Prostate gland (tissue), 2 donors: ENCODE measurements around the gene SELENOK.

Experiments
- POLR2A ChIP-seq: fragments of 450-650 bp; IDR thresholded peaks from one replicate; pipeline ENCODE4 v1.6.1; 2016; ENCODE audit warnings: antibody characterized with exemption, mild to moderate bottlenecking
- POLR2AphosphoS5 ChIP-seq: sonication (generic); formaldehyde crosslinking; IDR thresholded peaks from one replicate; pipeline ENCODE4 v1.6.1; 2017; ENCODE audit warnings: antibody characterized with exemption
- TF ChIP-seq, protein P1 (sequence below), 4 experiments: fragments of 200-600 bp in 2 of 4; fragments of 450-650 bp in 2 of 4; sonication (generic) in 2 of 4; IDR thresholded peaks; 1 replicate in 3 of 4; 2 replicates in 1 of 4; pipeline ENCODE4 v1.5.1; 2016 to 2019; ENCODE audit warnings: antibody characterized with exemption in 4 of 4, mild to moderate bottlenecking in 2 of 4, moderate library complexity in 2 of 4

GRCh38 chr3:53858096-53858741, 33.4 kb downstream of the SELENOK start:
- TF ChIP-seq, protein P1, sequence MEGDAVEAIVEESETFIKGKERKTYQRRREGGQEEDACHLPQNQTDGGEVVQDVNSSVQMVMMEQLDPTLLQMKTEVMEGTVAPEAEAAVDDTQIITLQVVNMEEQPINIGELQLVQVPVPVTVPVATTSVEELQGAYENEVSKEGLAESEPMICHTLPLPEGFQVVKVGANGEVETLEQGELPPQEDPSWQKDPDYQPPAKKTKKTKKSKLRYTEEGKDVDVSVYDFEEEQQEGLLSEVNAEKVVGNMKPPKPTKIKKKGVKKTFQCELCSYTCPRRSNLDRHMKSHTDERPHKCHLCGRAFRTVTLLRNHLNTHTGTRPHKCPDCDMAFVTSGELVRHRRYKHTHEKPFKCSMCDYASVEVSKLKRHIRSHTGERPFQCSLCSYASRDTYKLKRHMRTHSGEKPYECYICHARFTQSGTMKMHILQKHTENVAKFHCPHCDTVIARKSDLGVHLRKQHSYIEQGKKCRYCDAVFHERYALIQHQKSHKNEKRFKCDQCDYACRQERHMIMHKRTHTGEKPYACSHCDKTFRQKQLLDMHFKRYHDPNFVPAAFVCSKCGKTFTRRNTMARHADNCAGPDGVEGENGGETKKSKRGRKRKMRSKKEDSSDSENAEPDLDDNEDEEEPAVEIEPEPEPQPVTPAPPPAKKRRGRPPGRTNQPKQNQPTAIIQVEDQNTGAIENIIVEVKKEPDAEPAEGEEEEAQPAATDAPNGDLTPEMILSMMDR (IDR thresholded peaks at IDR 0.05), result no peak
- TF ChIP-seq POLR2A (no peak), POLR2AphosphoS5 (no peak)
